SK-N-MC (cell line): ENCODE data around the gene MOSMO.

Experiments
- EZH2 ChIP-seq: fragments of 200-600 bp; sonication (generic); IDR thresholded peaks from one replicate; pipeline ENCODE4 v1.6.1; 2017; ENCODE audit warnings: antibody characterized with exemption
- FOXP2 ChIP-seq: optimal IDR thresholded peaks from 2 replicates; pipeline ENCODE3; 2011; ENCODE audit warnings: mild to moderate bottlenecking, moderate library complexity; ENCODE audit not compliant: insufficient read depth; ENCODE audit errors: extremely low read length, control extremely low read depth
- POLR2AphosphoS5 ChIP-seq: IDR thresholded peaks from 2 replicates; pipeline ENCODE4 v1.6.1; 2012; ENCODE audit warnings: mild to moderate bottlenecking, low read depth, low read length, borderline replicate concordance

GRCh38 chr16:21989751-21990150 lies 18.2 kb upstream of the MOSMO start:
- no peak for TF ChIP-seq EZH2
- TF ChIP-seq POLR2AphosphoS5, result no peak
- no peak for TF ChIP-seq FOXP2
